ENCODE data around the gene PEAK1. TPM values are rescaled to one million over a fixed set of nuclear protein-coding genes. Genes with fewer than 3 reads are reported as not detected.

PEAK1 gene
- total RNA-seq, 1 donor from 2014 or later: 103 TPM

- no peak for DNase-seq (ENCODE audit: extremely low read depth, low read depth, low spot score)
Observed at GRCh38 chr15:77070495-77071304, 349.2 kb downstream of the PEAK1 start, which contains the start of gene TSPAN3. Gene TSPAN3, minus strand, starts transcription at chr15:77071109. Its CDS starts 155 bp downstream, at chr15:77070954.

GRCh38 chr15:77070180-77070494 lies 349.8 kb downstream of the PEAK1 start:
- no peak for DNase-seq (ENCODE audit: extremely low read depth, low read depth, low spot score)

- no peak for DNase-seq (ENCODE audit: extremely low read depth, low read depth, low spot score)
Observed at GRCh38 chr15:77069521-77070121, 350.3 kb downstream of the PEAK1 start.

GRCh38 chr15:77068633-77069032 lies 351.3 kb downstream of the PEAK1 start:
- no peak for DNase-seq (ENCODE audit: extremely low read depth, low read depth, low spot score)

- no peak for DNase-seq (ENCODE audit: extremely low read depth, low read depth, low spot score)
Observed at GRCh38 chr15:77067691-77068367, 352.1 kb downstream of the PEAK1 start.

- no peak for DNase-seq (ENCODE audit: extremely low read depth, low read depth, low spot score)
Observed at GRCh38 chr15:77066971-77067690, 352.8 kb downstream of the PEAK1 start.

GRCh38 chr15:77064539-77065308 lies 355.2 kb downstream of the PEAK1 start:
- DNase-seq (ENCODE audit: extremely low read depth, low read depth, low spot score): no peak

GRCh38 chr15:77064063-77064462 lies 355.8 kb downstream of the PEAK1 start:
- DNase-seq (ENCODE audit: extremely low read depth, low read depth, low spot score): no peak

- no peak for DNase-seq (ENCODE audit: extremely low read depth, low read depth, low spot score)
Observed at GRCh38 chr15:77063249-77063648, 356.7 kb downstream of the PEAK1 start.

GRCh38 chr15:77060546-77060945 lies 359.4 kb downstream of the PEAK1 start:
- no peak for DNase-seq (ENCODE audit: extremely low read depth, low read depth, low spot score)

GRCh38 chr15:77059786-77060361 lies 360.0 kb downstream of the PEAK1 start:
- DNase-seq (ENCODE audit: extremely low read depth, low read depth, low spot score): no peak

- DNase-seq (ENCODE audit: extremely low read depth, low read depth, low spot score): no peak
Observed at GRCh38 chr15:77058468-77058867, 361.4 kb downstream of the PEAK1 start.

- DNase-seq (ENCODE audit: extremely low read depth, low read depth, low spot score): no peak
Observed at GRCh38 chr15:77057685-77058084, 362.2 kb downstream of the PEAK1 start.

- no peak for DNase-seq (ENCODE audit: extremely low read depth, low read depth, low spot score)
Observed at GRCh38 chr15:77057072-77057471, 362.8 kb downstream of the PEAK1 start.

GRCh38 chr15:77053709-77054108 lies 366.2 kb downstream of the PEAK1 start:
- DNase-seq (ENCODE audit: extremely low read depth, low read depth, low spot score): no peak

- DNase-seq (ENCODE audit: extremely low read depth, low read depth, low spot score): no peak
Observed at GRCh38 chr15:77052556-77052955, 367.3 kb downstream of the PEAK1 start.

Data from glomerular endothelial cell (primary cell).